Naive thymus-derived CD8-positive, alpha-beta T cell (primary cell): ENCODE measurements around the gene RNF145. TPM values are rescaled to one million over a fixed set of nuclear protein-coding genes. Genes with fewer than 3 reads are reported as not detected.
A peak's percentile ranks its signal among the peaks of the same experiment; 100 is the strongest.

Experiments
- ATAC-seq, 2 donors: fragments of 150-1000 bp; cut with Tn5 transposase in 1 of 2; sonication (Bioruptor Pico), chemical (Tn5 transposase) in 1 of 2; 1 replicate in 1 of 2; 2 replicates in 1 of 2; pipeline ENCODE4 v1.10.0; 2021; ENCODE audit warnings: mild to moderate bottlenecking in 2 of 2, moderate library complexity in 2 of 2
- POLR2A ChIA-PET: fragments of 350-600 bp; sonication (Branson Sonifier 250); formaldehyde crosslinking; loops from one replicate; lab custom pipeline; 2021; ENCODE audit warnings: antibody characterized with exemption; lab: Charles Lee
- DNase-seq, 10 donors: peaks; one replicate each; pipeline versions ENCODE4 v3.0.0 to v3.0.0-alpha.2; 2020 to 2022
- H3K27ac Mint-ChIP-seq, 10 donors: one replicate each; pipeline ENCODE4 v1.8.0; 2020 to 2022; ENCODE audit warnings: mild to moderate bottlenecking in 10 of 10, mixed read lengths in 10 of 10, moderate library complexity in 4 of 10, inconsistent platforms in 1 of 10
- H3K27me3 Mint-ChIP-seq, 5 donors: one replicate each; pipeline ENCODE4 v1.8.0; 2021 to 2022; ENCODE audit warnings: mixed read lengths in 5 of 5
- H3K36me3 Mint-ChIP-seq, 3 donors: one replicate each; pipeline ENCODE4 v1.8.0; 2020 to 2022; ENCODE audit warnings: mixed read lengths in 3 of 3, mild to moderate bottlenecking in 2 of 3, inconsistent platforms in 1 of 3
- H3K4me1 Mint-ChIP-seq, 4 donors: one replicate each; pipeline ENCODE4 v1.8.0; 2021 to 2022; ENCODE audit warnings: mixed read lengths in 4 of 4
- H3K4me3 Mint-ChIP-seq, 10 donors: one replicate each; pipeline ENCODE4 v1.8.0; 2020 to 2022; ENCODE audit warnings: mild to moderate bottlenecking in 10 of 10, mixed read lengths in 10 of 10, moderate library complexity in 6 of 10, inconsistent platforms in 1 of 10
- H3K9me3 Mint-ChIP-seq, 9 donors: one replicate each; pipeline ENCODE4 v1.8.0; 2020 to 2022; ENCODE audit warnings: mixed read lengths in 9 of 9, mild to moderate bottlenecking in 3 of 9, inconsistent platforms in 1 of 9, moderate library complexity in 1 of 9
- polyA plus RNA-seq, 3 donors: library from polyadenylated mRNA; unstranded; fragments of 300-500 nt; fragmentation: Illumina TruSeq; gene quantifications; one replicate each; pipeline ENCODE4 v1.2.3, GENCODE V29; 2021
- total RNA-seq, 8 experiments: library from RNA in 2 of 8; stranded (reverse) in 2 of 8; gene quantifications; one replicate each; pipeline ENCODE4 v1.2.3 and lab custom pipeline; 2021 to 2026

Gene RNF145
- total and polyA plus RNA-seq, 5 experiments from 2014 or later, result 6.3 to 54.2 (median 11.2) TPM

DNA sequence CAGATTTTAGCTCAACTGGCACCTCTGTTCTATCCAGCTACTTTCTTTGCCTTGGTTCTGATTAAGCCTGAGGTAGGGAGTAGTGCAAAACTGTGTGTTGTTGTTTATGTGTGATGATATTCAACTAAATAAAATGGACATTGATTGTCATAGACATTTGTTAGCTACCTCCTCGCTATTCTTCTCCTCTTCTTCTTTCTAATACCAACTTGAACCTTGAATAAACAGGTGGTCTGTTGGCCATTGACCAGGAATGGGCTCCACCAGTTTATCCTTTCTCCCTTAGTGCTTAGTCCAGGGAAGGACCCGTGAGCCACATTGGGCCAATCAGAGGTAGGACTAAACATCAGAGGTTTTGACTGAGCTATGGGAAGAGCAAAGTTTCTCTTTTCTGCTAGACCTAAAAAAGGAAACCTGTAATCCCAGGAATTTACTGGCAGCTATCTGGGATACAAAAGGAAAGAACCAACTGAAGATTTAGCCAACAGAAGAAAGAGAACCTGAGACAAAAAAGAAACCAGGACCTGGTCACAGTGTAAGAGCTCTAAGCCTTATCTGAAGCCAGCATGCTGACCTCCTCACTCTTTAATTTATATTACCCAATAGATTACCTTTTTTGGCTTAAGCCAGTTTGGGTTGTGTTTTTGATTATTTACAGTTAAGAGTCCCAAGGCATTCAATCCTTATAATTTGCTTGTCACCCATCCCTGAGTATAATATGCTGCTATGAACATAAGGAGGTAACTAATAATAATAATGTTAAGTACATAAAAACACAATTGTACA lies 5.3 kb upstream of the RNF145 start:
- H3K9me3 Mint-ChIP-seq, result no peaks in the 10 kb centered on the region
- no peak overlapping the region for H3K27ac Mint-ChIP-seq
- peaks cover 7 to 20% (median 19%) of the 10 kb centered on the region in 4 donors for H3K4me1 Mint-ChIP-seq
- DNase-seq, result no peak
- ATAC-seq, result no peak
- H3K36me3 Mint-ChIP-seq, result no peaks in the 10 kb centered on the region
- H3K4me3 Mint-ChIP-seq, result no peak overlapping the region
- H3K27me3 Mint-ChIP-seq, result peaks cover 0 to 1% (median 0%) of the 10 kb centered on the region in 5 donors
- POLR2A ChIA-PET, result interaction anchor here (0.8 kb wide), 1 partner anchor 16 kb away, joined by 3 read pairs; no protein-coding TSS in a partner anchor

DNA sequence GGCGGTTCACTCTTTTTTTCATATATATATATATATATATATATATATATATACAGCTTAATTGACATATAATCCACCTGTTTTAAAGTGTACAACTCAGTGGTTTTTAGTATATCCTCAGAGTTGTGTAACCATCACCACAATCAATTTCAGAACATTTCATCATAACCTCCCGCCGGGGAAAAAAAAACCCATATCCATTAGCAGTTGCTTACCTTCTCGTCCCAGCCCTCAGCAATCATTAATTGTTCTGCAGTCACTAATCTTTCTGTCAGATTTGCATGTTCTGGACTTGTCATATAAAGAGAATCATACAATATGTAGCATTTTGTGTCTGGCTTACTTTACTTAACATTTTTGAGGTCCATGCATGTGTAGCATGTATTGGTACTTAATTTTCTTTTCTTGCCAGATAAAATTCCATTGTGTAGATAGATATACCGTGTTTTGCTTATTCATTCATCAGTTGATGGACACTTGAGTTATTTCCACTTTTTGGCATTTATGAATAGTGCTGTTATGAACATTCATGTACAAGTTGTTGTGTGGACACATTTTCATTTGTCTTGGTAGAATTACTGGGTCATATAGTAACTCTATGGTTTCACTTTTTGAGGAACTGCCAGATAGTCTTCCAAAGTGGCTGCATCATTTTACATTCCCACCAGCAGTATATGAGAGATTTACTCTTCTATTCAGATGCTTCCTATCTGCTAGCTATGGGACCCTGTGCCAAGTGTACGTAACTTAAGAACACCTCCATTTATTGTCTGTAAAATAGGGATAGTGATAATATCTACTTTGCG lies 3.5 kb upstream of the RNF145 start:
- Mint-ChIP-seq H3K4me1 (peaks cover 14 to 25% (median 22%) of the 10 kb centered on the region in 4 donors), H3K36me3 (no peaks in the 10 kb centered on the region), H3K27me3 (peaks cover 0 to 1% (median 0%) of the 10 kb centered on the region in 5 donors), H3K9me3 (no peaks in the 10 kb centered on the region), H3K4me3 (no peak overlapping the region), H3K27ac (no peak overlapping the region)
- no peak for DNase-seq
- POLR2A ChIA-PET, result no interaction called here
- ATAC-seq, result no peak

DNA sequence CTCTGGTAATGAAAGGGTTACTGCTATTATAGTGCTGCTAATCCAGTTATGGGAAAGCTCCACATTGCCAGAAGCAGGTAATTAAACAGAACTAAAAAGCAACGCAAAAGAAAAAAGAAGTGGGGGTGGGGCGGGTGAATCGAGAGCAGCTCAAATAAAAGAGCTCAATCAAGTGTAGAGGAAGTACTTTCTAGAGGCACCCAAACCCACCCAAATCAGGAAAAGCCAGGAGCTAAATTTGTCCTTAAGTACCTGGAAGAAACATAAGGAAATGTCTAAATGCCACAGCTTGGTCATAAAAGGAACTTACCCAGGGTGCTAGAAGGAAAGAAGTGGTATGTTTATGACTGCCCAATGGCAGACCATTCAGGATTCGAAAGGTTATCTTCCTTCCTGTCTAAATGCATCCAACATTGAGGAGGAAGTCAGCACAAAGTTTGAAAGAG lies 2.4 kb upstream of the RNF145 start:
- H3K4me3 Mint-ChIP-seq, result peak overlapping the region in 3 of 10 donors; percentile 21 to 38 (median 23)
- H3K27me3 Mint-ChIP-seq, result no peaks in the 10 kb centered on the region
- H3K9me3 Mint-ChIP-seq, result no peaks in the 10 kb centered on the region
- DNase-seq (no peak), ATAC-seq (no peak)
- POLR2A ChIA-PET, result interaction anchor here (1.4 kb wide), 1 partner anchor 14 kb away, joined by 3 read pairs; no protein-coding TSS in a partner anchor
- no peak overlapping the region for H3K27ac Mint-ChIP-seq
- no peaks in the 10 kb centered on the region for H3K36me3 Mint-ChIP-seq
- H3K4me1 Mint-ChIP-seq, result peaks cover 17 to 36% (median 28%) of the 10 kb centered on the region in 4 donors

DNA sequence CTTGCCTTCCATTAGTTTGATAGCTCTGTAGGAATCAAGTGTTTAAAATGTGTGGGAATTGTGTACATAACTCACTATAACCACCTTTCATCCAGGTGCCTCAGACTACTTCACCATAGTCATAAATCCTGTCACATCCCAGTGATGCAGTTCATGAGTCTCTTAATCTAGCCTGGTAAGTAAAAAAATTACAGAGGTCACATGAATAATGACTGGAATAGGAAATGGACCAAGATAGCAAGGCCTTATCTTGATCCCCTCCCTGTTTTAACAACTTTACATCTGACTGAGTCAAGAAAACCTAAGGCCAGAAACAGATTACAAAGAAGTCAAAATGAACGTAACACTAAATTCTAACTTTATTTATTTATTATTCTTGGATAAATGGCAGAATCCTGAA lies 1.5 kb upstream of the RNF145 start:
- POLR2A ChIA-PET, result interaction anchor here (1.4 kb wide), 1 partner anchor 13 kb away, joined by 3 read pairs; no protein-coding TSS in a partner anchor
- Mint-ChIP-seq H3K9me3 (no peaks in the 10 kb centered on the region), H3K27ac (peak overlapping the region in 9 of 10 donors; percentile 30 to 99 (median 94)), H3K4me3 (peak overlapping the region; percentile 88 to 98 (median 94)), H3K4me1 (peaks cover 21 to 45% (median 37%) of the 10 kb centered on the region in 4 donors), H3K36me3 (no peaks in the 10 kb centered on the region), H3K27me3 (no peaks in the 10 kb centered on the region)
- ATAC-seq (no peak), DNase-seq (no peak)

DNA sequence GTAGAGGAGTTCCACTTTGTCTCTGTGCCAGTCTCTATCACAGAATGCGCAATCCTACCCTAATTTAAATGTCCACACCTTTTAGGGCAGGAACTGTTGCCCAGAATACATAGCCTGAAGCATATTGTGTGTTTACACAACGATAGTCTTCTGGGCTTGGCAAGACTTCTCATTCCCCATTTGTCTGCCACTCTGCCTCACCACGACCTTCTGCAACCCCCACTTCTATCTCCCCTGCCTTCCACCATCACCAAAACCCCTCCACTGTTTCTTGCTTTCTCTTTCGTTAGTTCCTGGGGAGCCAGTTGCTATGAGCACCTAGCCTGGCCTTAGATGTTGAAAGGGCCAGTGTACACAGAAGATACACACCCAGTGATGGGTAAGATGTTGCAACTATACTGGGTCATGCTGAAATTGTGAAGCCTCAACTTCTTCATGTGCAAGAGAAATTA lies 883 bp upstream of the RNF145 start:
- H3K4me3 Mint-ChIP-seq, result peak overlapping the region; percentile 88 to 98 (median 94)
- H3K36me3 Mint-ChIP-seq, result no peaks in the 10 kb centered on the region
- no peak for DNase-seq
- peaks cover 21 to 51% (median 43%) of the 10 kb centered on the region in 4 donors for H3K4me1 Mint-ChIP-seq
- peak overlapping the region; percentile 88 to 99 (median 96) for H3K27ac Mint-ChIP-seq
- no peaks in the 10 kb centered on the region for H3K9me3 Mint-ChIP-seq
- POLR2A ChIA-PET, result no interaction called here
- ATAC-seq, result no peak
- H3K27me3 Mint-ChIP-seq, result no peaks in the 10 kb centered on the region

DNA sequence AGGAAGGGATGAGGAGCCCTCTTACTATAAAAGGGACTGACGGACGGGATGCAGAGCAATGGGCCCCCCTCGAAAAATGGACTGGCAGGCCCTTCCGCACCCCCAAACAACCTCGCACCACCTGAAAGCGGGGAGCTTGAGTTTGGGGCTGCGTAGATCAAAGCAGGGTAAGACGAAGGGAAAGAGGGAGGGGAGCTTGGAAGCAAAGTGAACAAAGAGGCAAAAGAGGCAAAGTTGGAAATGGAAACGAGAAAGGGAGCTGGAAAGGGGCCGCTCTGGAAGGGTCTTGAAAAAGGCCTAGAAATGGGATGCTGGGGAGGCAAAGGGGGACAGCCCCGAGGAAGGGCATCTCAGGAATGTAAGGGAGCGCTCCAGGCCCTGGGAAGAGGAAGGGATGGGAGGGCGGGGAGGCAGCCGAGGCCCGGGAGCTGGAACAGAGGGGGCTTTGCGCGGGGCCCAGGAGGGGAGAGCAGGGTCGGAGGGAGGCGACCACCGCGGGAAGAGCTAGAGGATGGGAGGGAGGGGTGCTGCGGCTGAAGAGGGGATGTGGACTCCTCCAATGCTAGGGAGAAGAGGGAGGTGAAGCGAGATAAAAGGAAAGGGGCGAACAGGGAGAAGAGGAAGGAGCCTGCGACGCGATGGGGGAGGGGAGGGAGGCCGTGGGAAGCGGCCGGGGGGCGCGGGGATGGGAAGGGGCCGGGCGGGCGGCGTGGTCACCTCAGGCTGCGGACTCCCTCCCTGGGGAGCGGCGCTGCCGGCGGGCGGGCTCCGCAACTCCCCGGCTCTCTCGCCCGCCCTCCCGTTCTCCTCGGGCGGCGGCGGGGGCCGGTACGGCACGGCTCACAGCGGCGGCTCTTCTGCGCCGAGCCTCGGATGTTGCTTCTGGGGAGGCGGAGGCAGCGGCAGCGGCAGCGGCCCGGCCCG lies 577 bp downstream of the RNF145 start:
- H3K4me3 Mint-ChIP-seq, result peak overlapping the region; percentile 92 to 100 (median 97)

DNA sequence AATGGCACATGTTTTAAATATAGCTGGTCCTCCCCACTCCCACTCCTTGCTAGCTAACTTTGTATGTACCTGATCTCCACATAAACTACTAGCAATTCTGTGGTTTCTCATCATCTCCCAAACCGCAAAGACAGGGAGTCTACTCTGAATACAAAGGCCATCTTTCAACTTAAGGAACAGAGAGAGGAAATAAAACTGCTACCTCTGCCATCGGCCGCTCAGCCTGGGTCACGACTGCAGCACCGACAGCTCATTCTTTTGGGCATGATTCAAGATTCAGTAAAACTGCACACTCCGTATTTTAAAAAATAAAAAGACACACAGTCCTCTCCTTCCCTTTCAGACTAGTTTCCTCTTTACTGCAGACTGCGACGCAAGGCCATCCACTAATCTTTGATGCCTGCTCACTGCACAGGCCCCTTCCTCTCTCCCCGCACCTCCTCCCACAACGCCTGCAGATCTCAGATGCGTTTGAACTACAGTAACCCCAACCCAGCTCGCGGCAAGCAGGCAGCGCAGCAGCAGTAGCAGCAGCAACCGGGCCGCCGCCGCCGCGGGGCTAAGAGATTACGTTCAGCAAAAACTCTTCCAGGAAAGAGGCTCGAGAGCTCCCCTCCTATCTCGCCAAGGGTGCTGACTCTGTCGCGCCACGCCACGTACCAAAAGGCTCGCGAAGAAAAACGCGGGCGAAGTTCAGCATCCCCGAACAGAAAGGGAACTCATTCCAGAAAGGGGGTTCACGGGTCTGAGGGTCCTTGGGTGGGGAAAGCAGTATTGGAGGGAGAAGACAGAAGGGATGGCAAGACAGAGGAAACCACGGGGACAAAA lies 1.5 kb downstream of the RNF145 start:
- ATAC-seq (peak; percentile 70 to 77), DNase-seq (peak; percentile 66 to 90 (median 83))
- no peaks in the 10 kb centered on the region for H3K9me3 Mint-ChIP-seq

More for the DNA sequence above, 577 bp downstream of the RNF145 start:
- no peaks in the 10 kb centered on the region for H3K9me3 Mint-ChIP-seq
- peak overlapping the region; percentile 97 to 100 (median 98) for H3K27ac Mint-ChIP-seq
- DNase-seq (peak in 5 of 10 donors; percentile 2 to 32 (median 11)), ATAC-seq (peak; percentile 11 to 27)
- POLR2A ChIA-PET, result interaction anchor here (1.0 to 3.0 kb wide), 11 partner anchors 11 to 910 kb away, joined by 3 to 42 read pairs (median 6); partner anchors contain the start of genes PWWP2A and UBLCP1
- peaks cover 21 to 65% (median 56%) of the 10 kb centered on the region in 4 donors for H3K4me1 Mint-ChIP-seq
- no peaks in the 10 kb centered on the region for H3K36me3 Mint-ChIP-seq
- no peaks in the 10 kb centered on the region for H3K27me3 Mint-ChIP-seq

DNA sequence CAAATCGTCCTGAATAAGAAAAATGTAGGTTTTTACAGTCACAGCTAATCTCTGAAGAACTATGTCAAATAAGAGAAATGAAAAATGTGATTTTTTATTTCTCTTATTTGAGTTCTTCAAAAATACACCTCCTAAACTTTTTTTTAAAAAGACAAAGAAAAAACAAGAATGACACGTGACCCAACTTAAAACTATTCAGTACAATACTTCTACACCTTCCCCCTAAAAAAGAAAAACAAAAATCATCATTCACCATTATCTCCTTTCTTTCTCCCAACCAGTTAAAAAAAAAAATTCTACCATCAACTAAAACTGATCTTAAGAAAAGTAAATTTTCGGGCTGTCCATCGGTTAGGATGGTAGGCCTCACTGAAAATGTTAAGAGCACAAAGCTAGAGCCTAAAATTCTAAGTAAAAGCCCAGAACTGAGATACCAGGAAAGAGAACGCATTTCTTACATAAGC lies 2.1 kb downstream of the RNF145 start:
- H3K27ac Mint-ChIP-seq, result peak overlapping the region; percentile 97 to 100 (median 98)
- peaks cover 26 to 80% (median 69%) of the 10 kb centered on the region in 4 donors for H3K4me1 Mint-ChIP-seq
- POLR2A ChIA-PET, result interaction anchor here (0.7 to 3.0 kb wide), 14 partner anchors 9 to 912 kb away, joined by 3 to 42 read pairs (median 5); partner anchors contain the start of genes PWWP2A and UBLCP1
- DNase-seq (no peak), ATAC-seq (no peak)
- peak overlapping the region; percentile 92 to 100 (median 97) for H3K4me3 Mint-ChIP-seq
- no peaks in the 10 kb centered on the region for H3K9me3 Mint-ChIP-seq
- H3K27me3 Mint-ChIP-seq, result no peaks in the 10 kb centered on the region
- H3K36me3 Mint-ChIP-seq, result peaks cover 0 to 11% (median 0%) of the 10 kb centered on the region in 3 donors

More for the DNA sequence above, 1.5 kb downstream of the RNF145 start:
- H3K27me3 Mint-ChIP-seq, result no peaks in the 10 kb centered on the region
- peaks cover 0 to 6% (median 0%) of the 10 kb centered on the region in 3 donors for H3K36me3 Mint-ChIP-seq
- H3K4me3 Mint-ChIP-seq, result peak overlapping the region; percentile 92 to 100 (median 97)
- H3K4me1 Mint-ChIP-seq, result peaks cover 24 to 74% (median 63%) of the 10 kb centered on the region in 4 donors
- POLR2A ChIA-PET, result interaction anchor here (0.7 to 3.0 kb wide), 14 partner anchors 10 to 911 kb away, joined by 3 to 42 read pairs (median 5); partner anchors contain the start of genes PWWP2A and UBLCP1
- peak overlapping the region; percentile 97 to 100 (median 98) for H3K27ac Mint-ChIP-seq

DNA sequence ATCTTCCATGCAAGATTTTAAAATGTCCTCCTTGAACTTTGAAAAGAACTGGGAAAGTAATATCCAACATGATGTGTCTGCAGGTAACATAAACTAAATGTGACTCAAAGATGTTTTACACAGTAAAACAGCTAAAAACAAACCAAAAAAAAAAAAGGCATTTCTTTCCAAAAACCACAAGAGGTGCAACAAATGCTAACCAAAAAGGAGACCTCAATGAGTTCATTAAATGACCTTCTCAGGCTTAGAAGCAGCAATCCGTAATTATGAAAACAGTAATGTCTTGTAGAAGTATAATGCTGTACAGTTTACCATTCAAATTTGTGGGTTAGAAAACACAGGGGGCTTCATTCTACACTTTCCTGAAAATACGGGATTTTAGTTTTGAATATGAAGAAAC lies 2.5 kb downstream of the RNF145 start:
- H3K9me3 Mint-ChIP-seq, result no peaks in the 10 kb centered on the region
- peaks cover 26 to 81% (median 70%) of the 10 kb centered on the region in 4 donors for H3K4me1 Mint-ChIP-seq
- H3K36me3 Mint-ChIP-seq, result peaks cover 0 to 14% (median 0%) of the 10 kb centered on the region in 3 donors
- peak overlapping the region; percentile 92 to 100 (median 97) for H3K4me3 Mint-ChIP-seq
- no peaks in the 10 kb centered on the region for H3K27me3 Mint-ChIP-seq
- POLR2A ChIA-PET, result interaction anchor here (0.7 to 3.0 kb wide), 6 partner anchors 9 to 60 kb away, joined by 3 to 42 read pairs (median 6); no protein-coding TSS in a partner anchor
- DNase-seq (peak in 1 of 10 donors; percentile 4), ATAC-seq (no peak)
- peak overlapping the region; percentile 97 to 100 (median 98) for H3K27ac Mint-ChIP-seq

DNA sequence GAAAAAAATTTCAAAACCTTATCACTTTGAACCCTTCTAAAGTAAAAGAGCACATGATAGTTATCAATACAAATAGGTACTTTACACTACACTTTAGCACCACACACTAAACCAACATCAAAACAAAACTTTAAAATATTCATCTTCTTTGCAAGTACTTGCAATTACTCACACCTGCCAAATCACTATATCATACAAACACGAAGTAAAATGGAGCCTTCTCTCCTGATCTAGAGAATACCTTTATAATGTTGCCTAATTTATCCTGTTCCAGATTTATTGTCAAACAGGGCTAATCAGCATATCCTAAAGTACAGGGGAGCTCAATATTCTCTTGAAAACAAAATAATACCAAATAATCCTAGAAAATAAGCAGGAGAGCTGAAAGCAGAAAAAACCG lies 3.0 kb downstream of the RNF145 start:
- ATAC-seq (no peak), DNase-seq (no peak)
- H3K27me3 Mint-ChIP-seq, result no peaks in the 10 kb centered on the region
- peak overlapping the region; percentile 97 to 100 (median 98) for H3K27ac Mint-ChIP-seq
- H3K4me1 Mint-ChIP-seq, result peaks cover 26 to 80% (median 68%) of the 10 kb centered on the region in 4 donors
- POLR2A ChIA-PET, result interaction anchor here (0.7 to 3.0 kb wide), 2 partner anchors 8 to 15 kb away, joined by 4 to 42 read pairs; no protein-coding TSS in a partner anchor
- H3K36me3 Mint-ChIP-seq, result peaks cover 0 to 17% (median 0%) of the 10 kb centered on the region in 3 donors
- no peaks in the 10 kb centered on the region for H3K9me3 Mint-ChIP-seq
- peak overlapping the region; percentile 92 to 100 (median 97) for H3K4me3 Mint-ChIP-seq
